HepG2 (cell line): Measurements from ENCODE around the gene CDC42EP5. TPM values are rescaled to one million over a fixed set of nuclear protein-coding genes. Genes with fewer than 3 reads are reported as not detected.
"Not testable (repeated sequence)": the region's sequence is repeated elsewhere in the genome, so short reads cannot be mapped to it uniquely, and the experiment has no call there.

Experiments used
- ATAC-seq: fragments of 200-7000 bp; cut with Tn5 transposase; 3 replicates; pipeline ENCODE4 v1.9.1; 2020; ENCODE audit warnings: mild to moderate bottlenecking, moderate library complexity
- BruUV-seq: library from RNA; stranded (reverse); fragments of 400-500 nt; replicated peaks from 2 replicates; lab custom pipeline; 2021; lab: Mats Ljungman, UMichigan
- CTCF ChIA-PET: fragments of 300-600 bp; formaldehyde crosslinking; extraction: SDS; loops from one replicate; lab custom pipeline; 2021; ENCODE audit warnings: low total read pairs, inconsistent platforms, low intra/inter-chr PET ratio; lab: Yijun Ruan, JAX
- POLR2A ChIA-PET: fragments of 350-600 bp; sonication (Branson Sonifier 250); formaldehyde crosslinking; loops from one replicate; lab custom pipeline; 2020; ENCODE audit warnings: antibody characterized with exemption, inconsistent platforms; lab: Yijun Ruan, JAX
- DNase-seq: peaks from one replicate; pipeline ENCODE4 v3.0.0-alpha.2; 2015; ENCODE audit warnings: low spot score
- FAIRE-seq: peaks from 3 replicates; lab custom pipeline; 2011; peaks lifted over from hg19 to GRCh38; lab: Jason Lieb, UNC
- H2AFZ ChIP-seq: one replicate; pipeline ENCODE4 v1.6.1; 2011; ENCODE audit warnings: low read length, inconsistent platforms
- H3K27ac ChIP-seq: fragments of 300-600 bp; 3 replicates; pipeline ENCODE4 v1.8.0; 2011; ENCODE audit warnings: mixed run types, mild to moderate bottlenecking, mixed read lengths, low read length, inconsistent platforms; ENCODE audit not compliant: insufficient read depth; ENCODE audit errors: extremely low read length
- H3K27me3 ChIP-seq, 2 experiments: fragments of 200-600 bp in 1 of 2; 2 replicates in 1 of 2; 3 replicates in 1 of 2; pipeline versions ENCODE4 v1.6.0 to v1.8.0; 2011; ENCODE audit warnings: low read length in 2 of 2, mild to moderate bottlenecking in 2 of 2, moderate library complexity in 2 of 2, inconsistent platforms in 1 of 2; ENCODE audit not compliant: insufficient read depth in 2 of 2, control insufficient read depth in 1 of 2
- H3K36me3 ChIP-seq, 2 experiments: fragments of 200-600 bp in 1 of 2; replicated peaks in 1 of 2; 2 replicates in 1 of 2; 3 replicates in 1 of 2; pipeline versions ENCODE4 v1.5.1 to v1.8.0; 2011; ENCODE audit warnings: low read length in 2 of 2, inconsistent platforms in 1 of 2; ENCODE audit not compliant: insufficient read depth in 2 of 2, control insufficient read depth in 1 of 2
- H3K4me1 ChIP-seq: 2 replicates; pipeline ENCODE4 v1.5.1; 2012; ENCODE audit warnings: low read length, inconsistent platforms; ENCODE audit not compliant: insufficient read depth
- H3K4me2 ChIP-seq: 2 replicates; pipeline ENCODE4 v1.6.0; 2011; ENCODE audit warnings: low read depth, low read length, inconsistent platforms
- H3K4me3 ChIP-seq, 3 experiments: fragments of 200-600 bp in 1 of 3; sonication (generic), shearing (Covaris generic) in 1 of 3; replicated peaks in 1 of 3; 2 replicates each; pipeline ENCODE4 v1.5.1; 2011 to 2016; ENCODE audit warnings: low read length in 3 of 3, inconsistent platforms in 2 of 3, low read depth in 2 of 3, mild to moderate bottlenecking in 2 of 3, control low read depth in 1 of 3, mixed read lengths in 1 of 3; ENCODE audit not compliant: insufficient read depth in 1 of 3
- H3K79me2 ChIP-seq: one replicate; pipeline ENCODE4 v1.6.1; 2011; ENCODE audit warnings: low read length, inconsistent platforms; ENCODE audit not compliant: insufficient read depth
- H3K9ac ChIP-seq: 2 replicates; pipeline ENCODE4 v1.6.0; 2011; ENCODE audit warnings: mild to moderate bottlenecking, low read depth, low read length, inconsistent platforms; ENCODE audit not compliant: insufficient read depth
- H3K9me3 ChIP-seq: 2 replicates; pipeline ENCODE4 v1.5.1; 2012; ENCODE audit warnings: mild to moderate bottlenecking, low read length
- H4K20me1 ChIP-seq: 2 replicates; pipeline ENCODE4 v1.6.0; 2011; ENCODE audit warnings: inconsistent platforms, mild to moderate bottlenecking, low read length, moderate library complexity; ENCODE audit not compliant: insufficient read depth
- CBX2 ChIP-seq, 2 experiments: fragments of 200-600 bp in 1 of 2; sonication (generic); formaldehyde crosslinking in 1 of 2; IDR thresholded peaks; 2 replicates each; pipeline versions ENCODE4 v1.7.0 to v1.8.1; 2018 to 2022; ENCODE audit warnings: low read depth in 2 of 2, low read length in 1 of 2, mild to moderate bottlenecking in 1 of 2, missing genetic modification reagents in 1 of 2
- FOXA1 ChIP-seq, 2 experiments: fragments of 450-650 bp in 1 of 2; sonication (generic) in 1 of 2; formaldehyde crosslinking in 1 of 2; IDR thresholded peaks; 2 replicates each; pipeline versions ENCODE4 v1.4.0 to v1.6.1; 2016 to 2020; ENCODE audit warnings: missing genetic modification reagents in 1 of 2
- GATAD1 ChIP-seq: IDR thresholded peaks from 2 replicates; pipeline ENCODE4 v1.6.1; 2016; ENCODE audit warnings: missing genetic modification reagents, missing compliant biosample characterization
- IKZF4 ChIP-seq: sonication (generic); formaldehyde crosslinking; IDR thresholded peaks from 2 replicates; pipeline ENCODE4 v1.5.1; 2020; ENCODE audit warnings: borderline replicate concordance, mild to moderate bottlenecking, low read depth, missing genetic modification reagents; ENCODE audit errors: not compliant biosample characterization
- KLF11 ChIP-seq: IDR thresholded peaks from 2 replicates; pipeline ENCODE4 v1.6.1; 2016; ENCODE audit warnings: missing compliant biosample characterization
- MAF1 ChIP-seq: sonication (generic); formaldehyde crosslinking; IDR thresholded peaks from 2 replicates; pipeline ENCODE4 v1.5.0; 2020; ENCODE audit warnings: missing genetic modification reagents, borderline replicate concordance
- NR2F1 ChIP-seq, 2 experiments: fragments of 450-650 bp in 1 of 2; formaldehyde crosslinking in 1 of 2; IDR thresholded peaks; 2 replicates each; pipeline versions ENCODE4 v1.5.0 to v1.6.1; 2016 to 2020; ENCODE audit warnings: mild to moderate bottlenecking in 1 of 2, missing compliant biosample characterization in 1 of 2, missing genetic modification reagents in 1 of 2, moderate library complexity in 1 of 2
- RXRB ChIP-seq: IDR thresholded peaks from 2 replicates; pipeline ENCODE4 v1.6.1; 2016; ENCODE audit warnings: borderline replicate concordance, missing genetic modification reagents, missing compliant biosample characterization
- SNAI1 ChIP-seq: sonication (generic); formaldehyde crosslinking; IDR thresholded peaks from 2 replicates; pipeline ENCODE4 v1.5.0; 2020; ENCODE audit warnings: mild to moderate bottlenecking, missing genetic modification reagents, borderline replicate concordance
- TOE1 ChIP-seq: sonication (generic); formaldehyde crosslinking; IDR thresholded peaks from 2 replicates; pipeline ENCODE4 v1.4.0; 2020; ENCODE audit warnings: mild to moderate bottlenecking, missing genetic modification reagents
- ZNF354B ChIP-seq: sonication (generic); formaldehyde crosslinking; IDR thresholded peaks from 2 replicates; pipeline ENCODE4 v1.8.0; 2022; ENCODE audit warnings: mild to moderate bottlenecking, missing genetic modification reagents
- ZNF383 ChIP-seq: sonication (generic); formaldehyde crosslinking; IDR thresholded peaks from 2 replicates; pipeline ENCODE4 v1.4.0; 2020; ENCODE audit warnings: missing genetic modification reagents, mild to moderate bottlenecking, borderline replicate concordance
- ZNF510 ChIP-seq: sonication (generic); formaldehyde crosslinking; IDR thresholded peaks from 2 replicates; pipeline ENCODE4 v1.4.0; 2020; ENCODE audit warnings: low read depth, mild to moderate bottlenecking, missing genetic modification reagents
- ZNF619 ChIP-seq: sonication (generic); formaldehyde crosslinking; IDR thresholded peaks from 2 replicates; pipeline ENCODE4 v1.4.0; 2020; ENCODE audit warnings: mild to moderate bottlenecking, missing genetic modification reagents
- ZNF891 ChIP-seq: sonication (generic); formaldehyde crosslinking; IDR thresholded peaks from 2 replicates; pipeline ENCODE4 v1.5.0; 2020; ENCODE audit warnings: mild to moderate bottlenecking, missing genetic modification reagents
- ZSCAN29 ChIP-seq: sonication (generic); formaldehyde crosslinking; conservative IDR thresholded peaks from 2 replicates; pipeline ENCODE4 v1.4.0; 2020; ENCODE audit warnings: mild to moderate bottlenecking, missing genetic modification reagents
- WGBS: methylation state at CpG from one replicate; pipeline ENCODE4 v1.1.6; 2017; ENCODE audit warnings: low lambda C conversion rate; 5-methylcytosine and 5-hydroxymethylcytosine counted together
- in situ Hi-C: cut with HindIII; loops from 2 replicates; pipeline ENCODE4 v1.10.0; 2017; ENCODE audit warnings: low pct_unique_long_range_greater_than_20kb; ENCODE audit not compliant: extremely low pct_ligation_motif_present
- intact Hi-C: fragments of 100-400 bp; cut with micrococcal nuclease; formaldehyde crosslinking; loops from one replicate; pipeline ENCODE4 v1.10.0; 2022; ENCODE audit not compliant: unreplicated experiment
- polyA plus RNA-seq, 8 experiments: library from polyadenylated mRNA; depleted of rRNA in 3 of 8; stranded (reverse) in 7 of 8; unstranded in 1 of 8; fragments of >200 nt; fragmentation: Illumina TruSeq in 4 of 8; extraction: Trizol in 4 of 8; gene quantifications; 2 replicates each; pipeline versions ENCODE4 v1.2.1 to v1.2.3, GENCODE V29; 2011 to 2016; ENCODE audit warnings: low read depth in 4 of 8, missing spikeins in 1 of 8, mixed read lengths in 1 of 8; ENCODE audit not compliant: insufficient read depth in 1 of 8
- total RNA-seq, 5 experiments: library from RNA; depleted of rRNA; stranded (reverse); fragments of >200 nt; fragmentation: Illumina TruSeq; extraction: Trizol; gene quantifications; 2 replicates each; pipeline ENCODE4 v1.2.3, GENCODE V29; 2016; ENCODE audit warnings: low read depth in 1 of 5
- TF ChIP-seq, protein P1 (sequence below): sonication (generic); formaldehyde crosslinking; IDR thresholded peaks from 2 replicates; pipeline ENCODE4 v1.4.0; 2020; ENCODE audit warnings: missing genetic modification reagents

CDC42EP5 gene
- total and polyA plus RNA-seq, 2 of the 13 experiments (the other 11 are each of a cell fraction or from before 2014, with no cell fraction given), result 0.41 to 1.6 TPM

DNA sequence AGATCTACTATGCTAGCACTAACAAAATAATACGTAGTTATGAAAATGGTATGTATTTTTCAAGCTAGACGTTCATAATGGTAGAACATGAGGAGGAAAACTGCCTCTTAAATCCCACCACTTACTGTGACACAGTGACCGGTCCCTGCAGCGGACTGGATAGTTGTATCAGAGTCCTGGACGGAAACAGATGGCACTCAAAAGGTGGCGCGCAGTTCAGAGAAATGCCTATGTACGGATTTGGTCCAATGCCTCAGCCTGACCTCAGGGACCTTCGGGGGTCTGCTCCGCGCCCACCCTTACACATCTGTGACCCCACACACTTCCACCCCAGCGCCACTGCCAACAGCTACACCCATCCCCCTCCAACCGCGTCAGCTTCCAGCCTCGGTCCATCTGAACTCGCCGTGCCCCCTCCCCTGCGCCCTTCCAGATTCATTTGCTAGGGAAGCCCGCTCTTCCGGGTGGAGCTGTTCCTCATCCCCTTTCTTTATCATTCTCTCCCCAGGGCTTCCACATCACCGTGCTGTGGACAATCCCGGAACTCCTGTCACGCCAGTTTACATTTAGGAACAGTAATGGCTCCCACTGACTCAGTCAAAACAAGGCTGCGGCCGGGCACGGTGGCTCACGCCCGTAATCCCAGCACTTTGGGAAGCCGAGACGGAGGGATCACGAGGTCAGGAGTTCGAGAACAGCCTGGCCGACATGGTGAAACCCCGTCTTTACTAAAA, 24.9 kb downstream of the CDC42EP5 start (continued):
- TF ChIP-seq, protein P1, sequence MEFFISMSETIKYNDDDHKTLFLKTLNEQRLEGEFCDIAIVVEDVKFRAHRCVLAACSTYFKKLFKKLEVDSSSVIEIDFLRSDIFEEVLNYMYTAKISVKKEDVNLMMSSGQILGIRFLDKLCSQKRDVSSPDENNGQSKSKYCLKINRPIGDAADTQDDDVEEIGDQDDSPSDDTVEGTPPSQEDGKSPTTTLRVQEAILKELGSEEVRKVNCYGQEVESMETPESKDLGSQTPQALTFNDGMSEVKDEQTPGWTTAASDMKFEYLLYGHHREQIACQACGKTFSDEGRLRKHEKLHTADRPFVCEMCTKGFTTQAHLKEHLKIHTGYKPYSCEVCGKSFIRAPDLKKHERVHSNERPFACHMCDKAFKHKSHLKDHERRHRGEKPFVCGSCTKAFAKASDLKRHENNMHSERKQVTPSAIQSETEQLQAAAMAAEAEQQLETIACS (CRISPR knock-in tag), result no peak
- TF ChIP-seq CBX2 (IDR thresholded peaks at IDR 0.05; ENCODE audit: low read depth, low read length) (no peak), CBX2 (CRISPR knock-in tag; IDR thresholded peaks at IDR 0.05; ENCODE audit: low read depth) (no peak), ZNF354B (CRISPR knock-in tag) (no peak), ZNF891 (CRISPR knock-in tag) (0 out of 2 replicates have a peak, but pooled peaks have one; percentile 12), GATAD1 (peak; percentile 54; the same call in 1 of the 2 replicates), ZNF619 (CRISPR knock-in tag) (no peak), TOE1 (CRISPR knock-in tag) (no peak), IKZF4 (peak; percentile 47), ZSCAN29 (CRISPR knock-in tag) (no peak), RXRB (no peak), ZNF383 (CRISPR knock-in tag) (no peak), MAF1 (CRISPR knock-in tag) (0 out of 2 replicates have a peak, but pooled peaks have one; percentile 22), KLF11 (CRISPR knock-in tag) (no peak), SNAI1 (CRISPR knock-in tag) (no peak), NR2F1 (CRISPR knock-in tag; IDR thresholded peaks at IDR 0.05) (no peak), FOXA1 (IDR thresholded peaks at IDR 0.05) (no peak), FOXA1 (CRISPR knock-in tag; IDR thresholded peaks at IDR 0.05) (no peak), ZNF510 (CRISPR knock-in tag) (no peak)

GRCh38 chr19:54446349-54446748, 26.7 kb downstream of the CDC42EP5 start:
- peaks cover 42% of the 10 kb centered on the region for H3K4me1 ChIP-seq
- in situ Hi-C loops, H3K4me3 ChIP-seq, FAIRE-seq, H2AFZ ChIP-seq, H3K36me3 ChIP-seq, H3K4me2 ChIP-seq, POLR2A ChIA-PET, H3K27ac ChIP-seq, ATAC-seq, DNase-seq, H3K27me3 ChIP-seq, BruUV-seq, H3K9ac ChIP-seq, intact Hi-C loops, CTCF ChIA-PET, H3K9me3 ChIP-seq: not testable (repeated sequence)
- H4K20me1 ChIP-seq, result peaks cover 18% of the 10 kb centered on the region
- WGBS, result 95% methylated on average over 14 of the region's 15 CpGs
- H3K79me2 ChIP-seq, result peaks cover 39% of the 10 kb centered on the region
